HG03575 (cell line): Measurements from ENCODE around the gene DSCAML1.

Experiments
- ATAC-seq: cut with Tn5 transposase; IDR thresholded peaks from one replicate; pipeline ENCODE4 v1.9.1; 2021; ENCODE audit not compliant: unreplicated experiment, insufficient number of reproducible peaks, low FRiP score; ENCODE audit errors: extremely low read depth

DSCAML1 gene

DNA sequence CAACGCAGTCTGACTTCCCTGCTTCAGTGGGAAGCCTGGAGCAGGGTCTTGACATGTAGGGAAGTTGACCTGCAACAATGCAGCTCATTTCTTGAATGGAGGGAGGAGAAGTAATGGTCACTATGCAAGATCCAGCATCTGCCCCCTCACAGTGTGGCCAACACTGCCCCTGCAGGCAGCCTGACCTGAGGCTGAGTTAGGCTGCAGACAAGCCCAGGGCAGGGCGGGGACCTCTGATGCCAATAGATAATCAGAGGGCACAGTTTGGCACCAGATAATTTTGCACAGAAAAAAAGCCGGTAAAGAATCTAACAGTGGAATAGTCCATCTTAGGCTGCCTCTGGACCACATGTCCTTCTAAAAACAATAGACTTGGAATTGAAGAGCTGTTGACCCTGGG is 182.3 kb downstream of the DSCAML1 start:
- ATAC-seq: no peak

GRCh38 chr11:117613521-117613920 is 183.5 kb downstream of the DSCAML1 start:
- ATAC-seq: no peak

DNA sequence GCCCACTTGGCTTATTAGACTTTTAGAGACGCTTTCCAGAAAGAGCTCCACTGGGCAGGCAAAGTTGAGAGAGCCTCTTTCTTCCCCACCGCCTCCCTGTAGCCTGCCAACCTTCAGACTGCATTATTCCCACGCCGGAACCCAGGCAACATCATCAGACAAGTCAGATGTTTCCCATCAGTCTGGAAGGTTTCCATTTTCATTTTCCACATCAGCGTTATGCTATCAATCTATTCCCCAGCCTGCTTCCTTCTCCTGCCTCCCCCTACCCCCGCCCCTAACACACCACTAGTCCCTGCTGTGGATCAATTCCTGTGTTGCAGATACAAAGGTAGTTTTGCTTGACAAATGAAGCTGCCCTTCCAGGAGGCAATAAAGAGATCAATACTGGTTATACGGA is 184.8 kb downstream of the DSCAML1 start:
- no peak for ATAC-seq

DNA sequence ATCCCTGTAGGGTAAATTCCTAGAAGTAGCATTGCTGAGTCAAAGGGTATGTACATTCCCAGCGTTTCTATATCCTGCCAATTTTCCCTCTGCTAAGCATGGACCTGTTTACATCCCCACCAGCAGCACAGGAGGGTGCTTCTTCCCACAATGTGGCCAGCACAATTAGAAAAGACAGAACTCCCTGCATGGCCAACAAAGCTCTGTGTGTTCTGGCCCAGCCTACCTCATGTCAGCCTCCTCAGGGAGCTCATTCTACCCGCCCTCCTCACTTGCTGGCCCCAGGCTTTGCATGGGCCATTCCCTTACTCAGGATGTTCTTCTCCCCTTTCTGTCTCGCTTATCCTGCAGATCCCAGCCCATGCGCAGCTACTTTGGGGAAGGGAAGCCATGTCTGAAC is 186.1 kb downstream of the DSCAML1 start:
- ATAC-seq: no peak

- no peak for ATAC-seq
These were observed 187.0 kb downstream of the DSCAML1 start for GRCh38 chr11:117610045-117610444.

- no peak for ATAC-seq
These were observed 189.6 kb downstream of the DSCAML1 start for GRCh38 chr11:117607449-117607848.

DNA sequence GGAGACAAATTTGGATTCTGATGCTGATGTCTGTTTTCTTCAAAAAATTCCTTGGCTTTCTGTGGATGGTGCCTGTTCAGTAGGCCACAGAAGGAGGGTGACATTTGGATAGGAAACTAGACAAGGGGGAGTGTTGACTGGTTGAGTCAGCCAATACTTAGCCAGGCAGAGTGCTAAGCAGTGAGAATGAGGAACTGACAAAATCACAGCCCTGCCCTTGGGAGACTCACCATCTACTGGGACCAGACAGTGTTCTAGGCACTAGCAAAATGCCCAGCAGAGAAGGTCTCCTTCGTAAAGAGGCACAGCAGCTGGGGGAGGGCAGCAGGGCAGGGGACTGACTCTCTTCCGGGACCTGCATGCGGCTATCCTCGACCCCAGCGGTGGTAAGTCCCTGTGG is 190.2 kb downstream of the DSCAML1 start:
- no peak for ATAC-seq

DNA sequence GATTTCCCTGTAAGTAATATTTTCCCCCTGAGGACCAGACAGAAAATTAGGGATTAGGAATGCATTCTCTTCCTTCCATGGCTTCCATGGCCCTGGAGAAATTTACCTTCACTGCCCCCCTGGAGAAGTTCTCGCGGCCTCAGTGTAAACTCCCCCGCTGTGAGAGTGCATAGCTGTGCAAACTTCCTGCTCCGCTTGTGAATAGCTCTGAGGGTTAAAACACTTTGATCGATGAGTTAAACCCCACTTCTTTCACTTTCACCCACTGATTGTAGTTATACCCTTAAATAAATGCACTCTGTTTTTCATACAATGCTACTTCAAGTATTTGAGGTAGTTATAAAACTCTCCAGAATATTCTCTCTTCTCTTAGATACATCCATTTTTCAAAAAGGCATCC is 190.8 kb downstream of the DSCAML1 start:
- no peak for ATAC-seq

GRCh38 chr11:117605331-117605730 is 191.7 kb downstream of the DSCAML1 start:
- ATAC-seq: no peak

DNA sequence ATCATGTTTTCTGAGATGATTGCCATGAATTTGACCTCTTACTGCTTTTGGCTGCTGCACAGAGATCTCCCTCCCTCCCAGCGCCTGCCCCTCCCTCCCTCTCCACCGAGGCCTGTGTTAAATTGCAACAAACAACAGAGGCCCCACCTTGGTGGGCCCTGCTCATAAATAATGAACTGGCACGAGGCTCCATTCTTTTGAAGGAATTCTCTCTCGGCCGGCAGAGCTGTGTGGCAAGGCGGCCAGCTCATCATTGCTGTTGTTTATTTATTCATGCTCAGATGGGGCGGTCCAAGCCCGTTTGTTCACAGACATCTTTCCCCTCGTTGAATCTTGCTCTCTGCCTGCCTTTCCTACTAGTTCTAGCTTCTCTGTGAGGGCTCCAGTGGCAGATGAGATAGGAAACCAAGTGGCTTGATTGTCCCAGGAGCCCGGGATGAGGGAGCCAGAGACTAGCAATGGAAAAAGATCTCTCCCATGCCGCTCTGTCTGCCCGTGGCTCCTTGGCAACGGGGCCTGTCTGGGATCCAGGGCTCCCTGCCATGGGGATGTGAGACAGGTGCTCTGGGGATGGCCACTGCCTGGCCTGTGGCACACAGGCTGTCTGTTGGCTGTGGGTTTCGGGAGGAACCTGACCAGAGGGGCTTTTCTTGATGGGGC is 192.6 kb downstream of the DSCAML1 start:
- ATAC-seq: no peak

GRCh38 chr11:117603932-117604331 is 193.1 kb downstream of the DSCAML1 start:
- no peak for ATAC-seq

- ATAC-seq: no peak
These were observed 195.9 kb downstream of the DSCAML1 start for GRCh38 chr11:117601006-117601708.

GRCh38 chr11:117600234-117600783 is 196.7 kb downstream of the DSCAML1 start:
- no peak for ATAC-seq

DNA sequence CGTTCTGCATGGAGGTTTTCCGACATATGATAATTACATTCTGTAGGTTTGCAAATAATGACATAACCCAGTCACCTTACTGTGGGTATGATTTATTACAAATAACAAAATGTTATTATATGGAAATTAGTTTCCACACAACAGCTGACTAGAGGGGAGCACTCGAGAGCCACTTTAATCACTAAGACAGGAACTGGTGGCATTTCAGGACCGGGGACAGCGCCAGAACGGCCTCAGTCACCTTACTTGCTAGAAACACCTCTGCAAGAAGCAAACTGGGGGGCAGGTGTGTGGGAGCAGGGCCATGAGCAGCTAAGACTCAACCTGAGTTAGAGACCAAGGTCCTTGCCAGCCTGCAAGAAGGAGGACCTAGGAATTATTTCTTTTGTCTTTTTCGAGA is 199.9 kb downstream of the DSCAML1 start:
- ATAC-seq: no peak

DNA sequence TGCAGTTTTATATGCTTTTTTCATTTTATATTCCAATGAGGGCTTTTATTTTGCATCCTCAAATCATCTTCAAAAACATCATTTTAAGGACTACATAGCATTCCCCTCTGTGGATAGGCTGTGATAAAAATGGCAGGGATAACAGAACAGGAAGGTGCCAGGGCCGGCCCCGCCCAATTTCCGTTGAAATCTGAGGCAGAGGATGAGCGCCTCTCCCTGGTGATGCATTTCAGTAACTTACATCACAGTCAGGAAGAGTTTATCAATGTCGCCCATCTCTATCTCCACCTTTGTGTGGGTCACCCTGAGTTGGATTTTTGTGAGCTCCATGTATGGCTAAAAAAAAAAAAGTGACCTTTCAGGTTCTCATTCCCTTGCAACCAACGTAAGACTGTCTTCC is 201.6 kb downstream of the DSCAML1 start:
- ATAC-seq: no peak

DNA sequence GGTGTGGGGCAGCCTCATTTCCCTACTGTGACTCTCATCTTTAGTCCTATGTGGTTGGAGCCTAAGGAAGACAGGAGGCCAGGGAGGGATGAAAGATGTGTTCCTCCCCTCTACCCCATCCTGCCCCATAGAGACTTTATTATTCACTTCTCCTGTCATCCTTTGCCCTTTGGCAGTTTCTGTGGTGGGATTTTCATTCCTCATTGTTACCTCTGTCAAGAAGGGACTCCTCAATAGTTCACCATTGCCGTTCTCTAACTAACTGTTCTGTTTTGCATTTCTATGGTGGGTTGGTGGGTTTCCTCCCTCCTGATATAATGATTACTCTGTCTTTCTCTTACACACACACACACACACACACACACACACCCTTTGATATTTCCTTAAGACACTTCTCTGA is 202.3 kb downstream of the DSCAML1 start:
- ATAC-seq: no peak

GRCh38 chr11:117593065-117593464 is 204.0 kb downstream of the DSCAML1 start:
- no peak for ATAC-seq

DNA sequence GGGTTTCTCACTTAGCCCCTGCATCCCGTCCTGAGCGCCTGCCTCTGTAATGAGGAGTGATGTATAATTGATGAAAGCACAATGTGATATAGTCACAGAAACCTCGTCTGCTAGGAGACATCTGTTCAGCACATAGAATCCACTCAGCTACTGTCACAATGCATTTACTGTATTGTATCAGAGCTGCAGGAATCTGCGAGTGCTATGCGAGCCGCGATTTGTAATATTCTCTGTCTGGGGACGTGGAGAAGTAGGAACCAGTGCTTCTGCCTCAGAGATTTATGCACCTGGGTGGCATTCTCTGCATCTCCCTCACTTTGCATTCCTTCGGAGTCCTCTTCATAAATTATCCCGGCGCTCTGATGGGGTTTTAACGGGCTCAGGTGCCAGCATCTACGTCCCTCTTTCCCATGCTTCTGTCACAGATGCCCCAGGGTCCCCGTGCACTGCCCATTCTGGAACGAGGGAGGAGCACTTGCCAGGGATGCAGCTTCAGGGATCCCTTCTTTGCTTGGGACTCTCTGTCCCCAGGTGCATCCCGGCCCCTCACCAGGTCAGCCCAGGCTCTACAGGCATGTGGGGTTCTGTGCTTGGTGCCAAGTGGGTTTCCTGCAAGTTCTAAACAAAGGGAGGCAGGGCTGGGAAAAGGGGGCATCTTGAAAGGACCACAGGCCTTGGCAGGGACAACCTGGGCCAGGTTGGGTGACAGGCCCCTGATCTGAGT is 205.5 kb downstream of the DSCAML1 start:
- ATAC-seq: no peak

GRCh38 chr11:117589063-117589462 is 208.0 kb downstream of the DSCAML1 start:
- no peak for ATAC-seq
